ENCODE measurements around the gene KRT84.

The KRT84 gene, protein sequence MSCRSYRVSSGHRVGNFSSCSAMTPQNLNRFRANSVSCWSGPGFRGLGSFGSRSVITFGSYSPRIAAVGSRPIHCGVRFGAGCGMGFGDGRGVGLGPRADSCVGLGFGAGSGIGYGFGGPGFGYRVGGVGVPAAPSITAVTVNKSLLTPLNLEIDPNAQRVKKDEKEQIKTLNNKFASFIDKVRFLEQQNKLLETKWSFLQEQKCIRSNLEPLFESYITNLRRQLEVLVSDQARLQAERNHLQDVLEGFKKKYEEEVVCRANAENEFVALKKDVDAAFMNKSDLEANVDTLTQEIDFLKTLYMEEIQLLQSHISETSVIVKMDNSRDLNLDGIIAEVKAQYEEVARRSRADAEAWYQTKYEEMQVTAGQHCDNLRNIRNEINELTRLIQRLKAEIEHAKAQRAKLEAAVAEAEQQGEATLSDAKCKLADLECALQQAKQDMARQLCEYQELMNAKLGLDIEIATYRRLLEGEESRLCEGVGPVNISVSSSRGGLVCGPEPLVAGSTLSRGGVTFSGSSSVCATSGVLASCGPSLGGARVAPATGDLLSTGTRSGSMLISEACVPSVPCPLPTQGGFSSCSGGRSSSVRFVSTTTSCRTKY

DNA sequence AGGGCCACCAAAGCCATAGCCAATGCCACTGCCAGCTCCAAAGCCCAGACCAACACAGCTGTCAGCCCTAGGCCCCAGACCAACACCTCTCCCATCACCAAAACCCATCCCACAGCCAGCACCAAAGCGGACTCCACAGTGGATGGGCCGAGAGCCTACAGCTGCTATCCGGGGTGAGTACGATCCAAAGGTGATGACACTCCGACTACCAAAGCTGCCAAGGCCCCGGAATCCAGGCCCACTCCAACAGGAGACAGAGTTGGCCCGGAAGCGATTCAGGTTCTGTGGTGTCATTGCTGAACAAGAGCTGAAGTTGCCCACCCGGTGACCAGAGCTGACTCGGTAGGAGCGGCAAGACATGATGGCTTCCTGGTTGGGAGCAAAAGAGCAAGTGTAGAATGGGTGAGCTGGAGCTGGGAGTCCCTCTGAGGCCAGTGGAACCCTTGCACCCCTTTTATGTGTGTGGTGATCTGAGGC lies at the start of gene KRT84:
TSS of gene KRT84 (minus strand) at position 427 of the 477 bp plus-strand sequence. CDS start at position 360, 67 bp downstream.
- DNase-seq (ENCODE audit: low read depth) = no peak

DNA sequence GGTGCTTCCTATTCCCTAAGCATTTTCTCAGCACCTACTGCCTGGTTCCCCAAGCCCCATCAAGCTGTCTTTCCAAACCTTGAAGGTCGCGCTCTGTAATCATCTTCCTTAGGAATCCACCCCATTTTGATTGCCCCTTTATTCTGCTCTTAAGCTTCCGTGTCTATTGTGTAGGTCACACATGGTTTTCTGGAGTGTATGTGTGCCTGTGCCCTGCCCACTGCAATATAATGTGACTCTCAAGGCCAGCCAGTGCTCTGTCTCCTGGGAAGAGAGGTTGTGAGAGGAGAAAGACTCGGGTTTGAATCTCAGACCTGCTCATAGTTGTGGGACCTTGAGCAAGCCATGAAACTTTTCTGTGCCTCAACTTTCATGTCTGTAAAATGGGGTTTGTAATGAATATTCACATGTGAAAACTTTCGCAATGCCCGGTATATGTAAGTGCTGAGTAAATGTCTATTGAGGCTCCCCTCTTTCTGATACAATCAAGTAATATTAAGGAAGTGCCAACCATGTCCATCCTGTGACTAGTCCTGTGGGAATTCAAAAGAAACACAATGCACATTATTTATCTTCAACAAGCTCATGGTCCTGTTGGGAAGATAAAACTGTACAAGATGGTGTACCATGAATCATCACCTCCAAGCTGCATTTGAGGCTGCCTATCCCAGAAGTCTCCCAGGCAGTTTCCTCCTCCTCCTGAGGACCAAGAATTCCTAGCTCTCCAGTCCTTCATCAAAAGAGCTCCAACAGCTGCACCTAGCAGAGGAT lies 49.5 kb upstream of the KRT84 start:
- no peak for DNase-seq (ENCODE audit: low read depth)

DNA sequence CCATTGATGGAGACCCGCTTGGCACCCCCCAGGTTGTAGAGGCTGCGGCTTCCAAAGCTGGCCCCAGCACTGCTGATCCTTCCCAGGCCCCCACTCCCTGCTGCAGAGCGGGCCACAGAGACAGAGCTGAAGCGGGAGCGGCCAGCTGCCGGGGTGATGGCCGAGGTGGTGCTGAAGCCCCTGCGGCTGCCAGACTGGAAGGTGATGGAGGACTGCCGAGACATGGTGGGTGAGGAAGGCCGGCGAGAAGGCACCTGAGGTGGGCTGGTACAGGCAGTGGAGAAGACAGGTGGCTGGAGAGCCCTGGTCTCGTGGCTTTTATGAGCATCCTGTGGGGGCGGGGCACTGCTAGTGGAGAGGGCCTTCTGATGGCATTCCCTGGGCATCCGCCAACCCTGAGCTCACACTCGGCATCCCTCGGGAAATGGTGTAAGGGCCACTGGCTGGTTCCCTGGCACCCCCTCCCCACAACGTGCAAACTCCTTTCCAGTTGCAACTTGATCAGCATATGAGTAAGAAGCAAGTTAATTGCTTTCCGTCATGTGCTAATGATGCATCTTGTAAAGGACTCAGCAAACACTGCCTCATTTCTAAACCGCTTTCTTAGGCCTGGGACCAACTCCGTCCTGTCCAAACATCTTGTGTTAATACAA lies 48.8 kb upstream of the KRT84 start, which contains the start of gene KRT75:
TSS of gene KRT75 (minus strand) at position 291 of the 653 bp plus-strand sequence. CDS start at position 224, 67 bp downstream.
- DNase-seq (ENCODE audit: low read depth) = no peak

DNA sequence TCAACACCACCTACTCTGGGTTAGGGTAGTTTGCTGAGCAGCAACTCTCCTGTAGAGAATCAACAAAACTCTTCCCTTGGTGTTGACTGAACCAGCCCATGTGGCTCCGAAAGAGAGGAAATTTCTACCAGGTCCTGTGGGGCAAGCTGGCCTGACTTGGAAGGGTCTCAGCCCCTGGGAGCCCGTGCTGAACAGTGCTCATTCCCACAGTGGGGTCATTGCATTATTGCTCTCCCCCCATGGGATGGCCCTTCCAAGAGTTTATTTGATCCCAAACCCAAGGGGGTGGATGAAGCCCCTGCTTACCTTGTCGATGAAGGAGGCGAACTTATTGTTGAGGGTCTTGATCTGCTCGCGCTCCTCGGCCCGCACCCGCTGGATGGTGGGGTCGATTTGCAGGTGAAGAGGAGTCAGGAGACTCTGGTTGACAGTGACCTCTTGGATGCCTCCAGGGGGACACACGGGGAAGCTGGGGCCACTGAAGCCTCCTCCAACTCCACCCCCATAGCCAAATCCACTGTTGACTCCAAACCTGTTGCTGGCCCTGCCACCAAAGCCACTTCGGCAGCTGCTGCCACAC lies 48.1 kb upstream of the KRT84 start:
- DNase-seq (ENCODE audit: low read depth) = no peak

DNA sequence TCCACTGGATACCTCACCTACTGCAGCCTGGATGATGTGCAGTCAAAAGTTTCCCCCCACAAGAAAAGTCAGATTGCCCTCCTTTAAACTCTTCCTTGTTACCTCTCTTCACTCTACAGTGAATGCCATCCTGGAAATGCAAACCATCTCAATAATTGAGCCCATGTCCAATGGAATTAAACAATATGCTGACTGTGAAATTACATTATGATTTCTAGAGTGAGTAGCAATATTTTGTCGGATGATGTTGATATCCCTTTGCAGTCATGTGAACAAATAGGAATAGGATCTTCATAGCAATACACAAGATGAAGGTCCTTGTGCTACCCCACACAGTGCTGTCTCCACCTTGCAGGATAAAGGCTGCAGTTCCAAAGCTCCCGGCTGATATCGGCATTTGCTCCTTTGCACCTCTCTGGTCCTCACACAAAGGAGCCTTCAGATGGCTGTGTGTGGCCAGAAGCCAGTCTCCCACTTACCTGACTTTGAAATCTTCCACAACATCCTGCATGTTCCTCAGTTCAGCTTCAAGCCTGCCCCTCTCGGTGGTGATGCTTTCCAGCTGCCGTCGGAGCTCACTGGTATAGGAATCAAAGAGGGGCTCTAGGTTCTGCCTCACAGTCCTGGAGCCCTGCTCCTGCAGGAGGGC lies 47.2 kb upstream of the KRT84 start:
- no peak for DNase-seq (ENCODE audit: low read depth)

DNA sequence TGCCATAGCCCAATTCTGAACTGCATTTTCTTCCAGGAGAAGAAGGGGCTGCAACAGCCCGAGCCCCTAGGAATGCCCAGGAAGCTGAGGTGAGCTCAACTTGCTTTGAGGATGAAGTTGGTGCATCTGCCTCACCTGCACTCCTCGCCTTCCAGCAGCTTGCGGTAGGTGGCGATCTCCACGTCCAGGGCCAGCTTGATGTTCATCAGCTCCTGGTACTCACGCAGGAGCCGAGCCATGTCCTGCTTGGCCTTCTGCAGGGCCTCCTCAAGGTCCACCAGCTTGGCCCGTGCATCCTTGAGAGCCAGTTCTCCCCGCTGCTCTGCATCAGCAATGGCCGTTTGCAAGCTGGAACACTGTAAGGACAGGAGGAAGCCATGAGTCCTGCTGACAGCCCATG lies 42.7 kb upstream of the KRT84 start:
- DNase-seq (ENCODE audit: low read depth) = no peak

DNA sequence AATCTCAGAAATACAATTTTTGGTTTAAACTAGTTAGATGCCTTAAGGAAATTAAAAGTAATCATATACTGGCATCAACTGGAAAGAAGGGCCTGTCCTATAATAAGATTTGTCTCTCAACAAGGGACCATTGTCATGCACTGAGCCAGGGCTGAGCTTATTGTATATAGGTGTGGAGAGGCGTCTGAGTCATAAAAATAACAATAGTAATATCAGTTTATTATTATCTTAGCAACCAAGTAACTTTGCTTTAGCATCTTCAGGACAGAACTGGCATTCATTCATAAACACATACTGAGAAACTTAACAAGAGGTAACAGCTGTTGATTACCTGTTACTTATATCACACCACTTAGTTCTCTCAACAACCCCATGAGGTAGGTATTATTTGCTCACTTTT lies 41.6 kb upstream of the KRT84 start:
- no peak for DNase-seq (ENCODE audit: low read depth)

DNA sequence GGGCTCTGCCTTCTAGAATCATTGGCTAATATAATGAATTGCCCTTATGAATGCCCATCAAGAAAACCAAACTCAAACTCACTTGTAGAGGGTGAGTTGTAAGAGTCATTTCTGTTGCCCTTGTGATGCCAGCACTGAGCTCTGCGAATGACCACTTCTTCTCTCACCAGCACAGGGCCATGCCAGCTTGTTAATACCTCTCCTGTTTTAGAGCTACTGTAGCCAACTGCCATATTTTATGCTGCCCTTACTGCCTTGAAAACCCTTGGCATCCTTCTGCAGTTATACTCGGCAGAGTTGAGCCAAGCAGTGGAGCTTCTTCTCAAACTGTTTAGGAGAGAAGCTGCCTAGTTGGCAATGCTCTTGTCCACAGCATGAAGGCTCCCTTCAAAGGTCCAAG lies 40.6 kb upstream of the KRT84 start:
- DNase-seq (ENCODE audit: low read depth) = no peak

DNA sequence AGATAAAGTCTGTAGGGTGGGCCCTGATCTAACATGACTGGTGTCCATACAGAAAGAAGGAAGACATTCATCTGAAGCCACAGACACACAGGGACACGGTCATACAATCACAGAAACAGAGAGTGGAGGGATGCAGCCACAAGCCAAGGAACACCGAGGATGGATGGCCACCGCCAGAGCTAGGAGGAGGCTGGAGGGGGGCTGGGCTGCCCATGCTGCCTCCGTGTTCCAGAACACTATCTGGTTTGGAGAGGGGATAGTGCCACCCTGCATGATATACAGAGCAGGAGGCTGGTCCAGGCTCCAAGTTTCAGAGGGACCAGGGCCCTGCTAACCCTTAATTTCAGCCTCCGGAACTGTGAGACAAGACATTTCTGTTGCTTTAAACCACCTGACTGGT lies 40.0 kb upstream of the KRT84 start:
- DNase-seq (ENCODE audit: low read depth) = no peak

DNA sequence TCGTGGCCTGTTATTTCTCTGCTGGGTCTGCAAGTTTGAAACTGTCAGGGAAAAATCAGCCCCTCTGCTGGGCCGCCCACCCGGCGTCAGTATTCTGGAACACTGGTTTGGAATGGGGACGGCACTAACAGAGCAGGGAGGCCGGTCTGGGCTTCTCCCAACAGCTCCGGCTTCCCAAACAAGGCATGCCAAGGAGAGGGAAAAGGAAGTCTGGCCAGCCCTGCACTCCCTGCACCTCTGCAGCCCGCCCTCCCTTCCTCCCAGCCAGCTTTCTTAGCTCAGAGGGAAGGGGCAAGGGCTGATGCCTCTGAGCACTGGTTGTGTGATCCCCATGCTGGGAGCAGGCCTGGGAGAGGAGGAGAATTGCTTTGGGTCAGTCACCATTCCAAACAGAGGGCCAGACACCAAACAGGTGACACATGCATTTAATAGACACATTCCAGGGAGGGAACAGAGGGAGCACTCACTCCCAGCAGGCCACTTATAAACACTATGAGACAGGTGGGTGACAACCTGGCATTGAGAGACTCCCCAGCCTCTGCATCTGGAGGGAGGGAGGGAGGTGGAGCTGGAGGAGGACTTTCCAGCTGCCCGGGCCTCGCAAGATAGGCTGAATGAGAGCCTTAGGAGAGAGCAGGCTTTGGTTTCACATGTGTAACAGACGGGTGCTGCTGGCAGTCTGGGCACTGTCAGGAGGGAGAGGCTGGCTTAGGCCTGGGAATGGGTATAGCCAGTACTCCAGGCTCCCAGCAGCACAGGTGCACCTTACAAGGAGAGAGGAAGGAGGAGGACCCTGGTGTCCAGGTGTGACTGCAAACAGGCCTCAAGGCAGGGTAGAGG lies 38.4 kb upstream of the KRT84 start:
- no peak for DNase-seq (ENCODE audit: low read depth)

DNA sequence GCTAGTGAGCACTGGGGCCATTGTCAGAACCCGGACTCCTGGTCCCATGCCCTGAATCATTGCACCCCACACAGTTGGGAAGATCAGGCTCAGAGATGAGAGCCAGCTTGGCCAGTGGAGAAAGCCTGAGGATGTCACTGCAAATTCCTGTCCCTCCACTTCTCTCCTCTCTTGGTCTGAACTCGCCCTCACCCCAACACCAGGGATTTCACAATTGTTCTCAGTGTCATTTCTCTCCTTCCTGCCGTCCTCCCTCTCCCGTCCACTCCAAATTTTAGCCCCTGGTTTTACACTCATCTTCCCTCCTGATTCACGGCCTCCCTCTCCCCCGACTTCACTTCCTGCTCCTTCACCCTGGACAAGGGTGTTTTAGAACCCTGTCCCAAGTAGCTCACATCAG lies 37.6 kb upstream of the KRT84 start:
- no peak for DNase-seq (ENCODE audit: low read depth)

DNA sequence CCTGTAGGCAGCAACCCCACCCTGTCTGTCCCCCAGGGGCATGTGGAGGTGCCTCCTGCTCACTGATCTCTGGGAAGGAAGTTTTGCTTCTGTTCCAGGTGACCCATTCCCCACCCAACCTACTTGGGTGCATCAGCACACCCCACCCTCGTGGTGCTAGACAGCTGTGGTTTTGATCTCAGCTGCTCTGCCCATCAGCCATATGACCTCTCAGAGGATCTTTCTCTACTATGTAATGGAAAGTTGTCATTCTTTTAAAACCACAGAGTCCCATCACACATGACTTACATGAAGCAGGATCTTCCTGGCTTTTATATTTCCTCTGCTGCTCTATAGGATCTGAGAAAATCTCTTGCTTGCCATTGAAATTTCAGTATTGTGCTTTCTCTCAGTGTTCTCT lies 34.2 kb upstream of the KRT84 start:
- no peak for DNase-seq (ENCODE audit: low read depth)

DNA sequence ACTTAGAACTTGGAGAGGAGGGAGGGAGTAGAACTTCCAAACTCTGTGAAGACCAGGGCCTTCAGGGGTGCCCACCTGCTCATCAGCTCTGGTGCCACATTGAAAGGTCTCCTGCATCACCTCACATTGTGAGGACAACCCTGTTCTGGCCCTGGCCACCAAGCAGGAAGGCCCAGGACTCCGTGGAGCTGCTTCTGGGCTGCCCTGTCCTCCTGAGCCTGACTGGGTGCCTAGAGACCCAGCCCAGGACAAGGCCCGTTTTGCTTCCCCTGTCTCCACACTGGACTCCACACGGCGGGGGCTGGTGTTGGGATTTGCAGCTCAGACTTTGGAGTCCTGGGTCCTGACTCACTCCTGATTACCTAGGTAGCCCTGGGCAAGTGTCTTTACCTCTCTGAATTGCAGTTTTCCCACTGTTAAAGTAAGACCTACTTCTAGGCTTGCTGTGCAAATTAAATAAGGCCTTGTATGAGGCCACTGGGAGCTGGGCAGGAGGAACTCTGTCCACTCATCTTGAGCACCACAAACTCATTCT lies 33.2 kb upstream of the KRT84 start:
- DNase-seq (ENCODE audit: low read depth) = no peak

DNA sequence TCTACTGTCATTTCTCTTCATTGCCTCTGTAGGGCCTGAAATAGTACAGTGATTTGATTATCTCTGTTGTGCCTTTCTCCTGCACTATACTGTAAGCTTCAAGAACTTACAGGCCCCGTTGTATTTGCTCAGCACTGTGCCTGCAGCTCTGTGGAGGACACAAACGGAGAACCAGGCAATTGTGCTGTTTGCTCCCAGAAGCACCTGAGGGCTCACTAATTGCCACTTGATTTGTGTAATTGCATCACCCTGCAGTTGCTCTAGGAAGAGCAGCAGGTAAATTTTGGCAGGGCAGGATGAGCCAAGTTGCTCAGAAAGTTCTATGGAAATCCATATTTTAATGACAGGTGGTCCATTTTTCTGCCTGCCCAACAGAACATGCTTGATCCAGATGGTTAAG lies 32.3 kb upstream of the KRT84 start:
- DNase-seq (ENCODE audit: low read depth) = no peak

DNA sequence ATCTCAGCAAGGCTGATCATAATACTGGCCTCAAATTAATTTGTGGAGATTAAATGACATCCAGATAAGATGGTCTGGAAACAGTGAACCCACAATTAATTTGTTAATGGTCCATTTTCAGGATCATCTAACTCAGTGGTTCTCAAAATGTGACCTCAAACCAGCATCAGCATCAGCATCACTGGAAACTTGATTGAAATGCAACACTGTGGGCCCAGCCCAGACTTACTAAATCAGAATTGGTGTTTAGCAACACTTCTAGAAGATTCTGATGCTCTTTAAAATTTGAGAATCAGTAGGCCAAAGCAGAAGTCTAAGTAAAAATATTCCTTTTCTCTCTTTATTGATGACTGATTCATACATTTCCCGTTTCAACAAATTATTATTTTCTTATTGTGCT lies 31.3 kb upstream of the KRT84 start:
- no peak for DNase-seq (ENCODE audit: low read depth)

DNA sequence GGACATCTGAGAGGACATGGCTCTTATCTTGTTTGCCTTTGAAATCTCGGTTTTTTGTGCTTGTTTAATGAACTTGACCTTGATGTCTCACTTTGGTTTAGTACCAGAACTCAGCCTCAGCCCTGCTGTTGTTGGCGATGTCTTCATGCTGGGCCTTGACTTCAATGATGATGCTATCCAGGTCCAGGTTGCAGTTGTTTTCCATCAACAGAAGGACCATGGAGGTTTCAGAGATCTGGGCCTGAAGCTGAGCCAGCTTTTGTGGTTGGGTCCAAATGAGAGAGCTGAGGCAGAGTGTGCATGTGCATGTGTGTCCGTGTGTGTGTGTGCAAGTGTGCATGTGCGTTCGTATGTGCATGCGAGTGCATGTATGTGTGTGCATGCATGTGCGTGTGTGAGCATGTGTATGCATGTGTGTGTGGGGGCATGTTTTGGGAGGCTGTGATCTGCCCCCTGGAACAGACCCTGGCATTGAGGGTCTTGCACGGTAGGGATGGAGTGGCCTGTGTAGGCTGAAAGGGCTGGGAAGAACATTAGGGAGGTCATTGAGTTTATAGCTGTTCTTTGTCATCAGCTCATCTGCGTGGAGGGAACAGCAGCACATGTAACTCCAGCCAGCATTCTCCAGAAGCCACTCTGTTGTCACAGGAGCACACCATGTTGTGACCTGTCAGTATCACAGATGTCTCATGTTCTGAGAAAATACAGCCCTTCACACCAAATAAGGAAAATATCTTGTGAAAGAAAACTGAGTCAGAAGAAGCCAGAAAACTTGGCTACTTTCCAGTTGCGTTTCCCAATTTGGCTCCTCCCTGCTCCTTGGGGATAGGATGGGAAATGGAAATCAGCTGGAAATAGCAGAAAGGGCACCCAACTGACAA lies 30.7 kb upstream of the KRT84 start:
- DNase-seq (ENCODE audit: low read depth) = no peak

DNA sequence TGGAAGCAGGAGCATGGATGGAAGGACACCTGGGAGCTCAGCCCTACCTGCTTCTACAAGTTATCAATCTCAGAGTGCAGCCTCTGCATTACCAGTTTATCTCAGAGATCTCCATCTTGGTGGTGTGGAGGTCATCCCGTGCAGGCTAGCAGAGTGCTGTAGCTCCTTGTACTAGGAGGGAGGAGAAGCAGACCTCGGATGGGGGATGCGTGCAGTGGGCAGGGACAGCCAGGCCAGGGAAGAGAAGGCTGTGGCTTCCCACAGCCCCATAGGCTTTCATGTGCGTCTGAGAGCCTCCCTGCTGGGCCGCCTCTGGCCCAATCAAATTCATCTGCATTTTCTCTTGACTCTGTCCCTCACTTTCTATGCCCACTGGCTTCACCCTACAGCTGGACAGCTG lies 29.5 kb upstream of the KRT84 start:
- DNase-seq (ENCODE audit: low read depth) = no peak

DNA sequence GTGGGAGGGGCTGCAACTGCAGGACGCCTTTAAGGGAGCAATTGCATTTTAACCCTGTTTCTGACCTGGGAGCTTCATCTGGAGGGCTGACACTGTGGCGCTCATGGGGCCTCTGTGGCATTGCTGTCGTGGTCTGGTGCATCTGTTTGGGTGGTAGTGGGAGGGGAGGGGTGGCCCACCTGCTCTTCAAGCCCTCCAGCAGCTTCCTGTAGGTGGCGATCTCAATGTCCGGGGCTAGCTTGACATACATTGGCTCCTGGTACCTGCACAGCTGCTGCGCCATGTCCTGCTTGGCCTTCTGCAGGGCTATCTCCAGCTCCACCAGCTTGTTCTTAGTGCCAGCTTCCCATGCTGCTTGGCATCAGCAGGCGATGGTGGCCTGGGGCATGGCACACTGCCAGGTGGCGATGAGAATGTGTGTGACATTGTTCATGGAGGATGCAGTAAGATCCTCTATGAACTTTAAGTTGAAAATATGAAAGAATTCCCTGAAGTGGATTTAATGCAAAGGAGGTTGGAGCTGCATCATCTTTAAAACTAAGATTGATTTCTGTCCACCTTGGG lies 28.4 kb upstream of the KRT84 start:
- DNase-seq (ENCODE audit: low read depth) = no peak

DNA sequence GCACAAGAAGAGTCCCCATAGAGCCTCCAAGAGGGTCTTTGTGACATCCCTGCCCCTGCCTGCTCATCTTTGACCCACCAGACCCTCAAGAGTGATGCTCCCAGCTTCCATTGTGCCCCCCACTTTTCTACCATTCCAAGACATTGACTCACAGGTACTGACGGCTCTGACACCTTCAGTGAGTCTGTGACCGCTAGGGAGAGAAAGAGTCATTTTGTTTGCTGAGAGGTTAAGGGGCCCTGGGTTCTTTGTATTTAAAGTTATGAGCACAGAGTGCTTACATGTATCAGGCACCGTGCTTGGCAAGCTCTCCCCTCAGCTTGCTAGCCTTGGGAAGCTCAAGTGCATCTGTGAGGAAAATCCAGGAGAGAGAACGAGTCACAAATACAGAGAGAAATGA lies 27.8 kb upstream of the KRT84 start:
- DNase-seq (ENCODE audit: low read depth) = no peak

Data from activated T-cell treated with anti-CD3 and anti-CD28 coated beads for 1 hour (primary cell).